GM23338 (cell line): Measurements from ENCODE around the gene TBC1D9B.

ENCODE experiments used
- CTCF ChIP-seq, 2 experiments: fragments of 200-600 bp in 1 of 2; sonication (generic) in 1 of 2; conservative IDR thresholded peaks; 2 replicates each; pipeline versions ENCODE4 v1.5.1 to v1.6.1; 2016 to 2017; ENCODE audit warnings: antibody characterized with exemption in 2 of 2, low read depth in 2 of 2, mild to moderate bottlenecking in 2 of 2, moderate library complexity in 1 of 2
- EZH2 ChIP-seq: fragments of 200-600 bp; sonication (generic); IDR thresholded peaks from one replicate; pipeline ENCODE4 v1.8.0; 2017; ENCODE audit warnings: antibody characterized with exemption, mild to moderate bottlenecking, low read depth; ENCODE audit not compliant: unreplicated experiment

GRCh38 chr5:179852993-179853547 lies 54.6 kb downstream of the TBC1D9B start:
- no peak for TF ChIP-seq CTCF (conservative IDR thresholded peaks at IDR 0.05; ENCODE audit: low read depth in 2 of 2)
- no peak for TF ChIP-seq EZH2
